Aortic smooth muscle cell (primary cell): ENCODE measurements around the gene TAS2R40. TPM values are rescaled to one million over a fixed set of nuclear protein-coding genes. Genes with fewer than 3 reads are reported as not detected.

Experiments used
- total RNA-seq: library from RNA; depleted of rRNA; stranded (reverse); fragments of >200 nt; gene quantifications from 2 replicates; pipeline ENCODE4 v1.2.3, GENCODE V29; 2014

TAS2R40 gene
- not detected in 2 replicates for total RNA-seq

GRCh38 chr7:143221737-143222136, at the start of gene TAS2R40:
TAS2R40 (plus strand) TSS chr7:143222037; CDS start chr7:143222079, 42 bp downstream.

DNA sequence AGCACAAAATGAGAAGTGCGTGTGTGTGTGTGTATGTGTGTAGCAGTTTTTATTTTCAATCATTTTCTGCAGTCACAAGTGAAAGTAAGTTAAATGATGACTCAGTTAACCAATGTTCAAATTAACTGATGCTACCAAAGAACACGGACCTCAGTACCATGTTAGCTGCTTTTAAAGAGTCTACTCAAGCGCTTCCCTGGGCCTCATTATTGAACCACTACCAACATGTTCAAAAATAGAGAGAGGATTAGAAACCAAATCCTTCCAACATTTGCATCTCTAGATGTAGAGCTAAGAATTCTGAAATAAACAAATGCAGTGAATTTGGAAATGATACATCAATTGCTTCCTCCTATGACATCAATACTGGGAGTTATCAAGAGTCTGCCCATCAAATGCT, 38.8 kb upstream of the TAS2R40 start, which contains the start of gene TAS2R39:
TAS2R39 (plus strand) TSS at position 396 of the 400 bp plus-strand sequence; CDS start at position 396, 0 bp downstream.

GRCh38 chr7:143263266-143264195, 41.7 kb downstream of the TAS2R40 start, which contains the start of gene GSTK1:
GSTK1 (plus strand) TSS chr7:143263441; CDS start chr7:143263514, 73 bp downstream.

Other genes with a start within 250 kb of the TAS2R40 start
- gene OR9A2, start 194.9 kb upstream of the TAS2R40 start, total RNA-seq: not detected in 2 replicates
- not detected in 2 replicates for gene OR6V1, start 169.7 kb upstream of the TAS2R40 start, total RNA-seq
- not detected in 2 replicates for gene PIP, start 90.0 kb upstream of the TAS2R40 start, total RNA-seq
- gene TAS2R39, start 38.6 kb upstream of the TAS2R40 start, total RNA-seq: not detected in 2 replicates
- 83.1 and 87.4 TPM in 2 replicates for gene GSTK1, start 41.4 kb downstream of the TAS2R40 start, total RNA-seq
- not detected in 2 replicates for gene TMEM139, start 62.9 kb downstream of the TAS2R40 start, total RNA-seq
- 15.3 and 15.6 TPM in 2 replicates for gene CASP2, start 66.3 kb downstream of the TAS2R40 start, total RNA-seq
- not detected in 2 replicates for gene CLCN1, start 94.1 kb downstream of the TAS2R40 start, total RNA-seq
- gene FAM131B, start 140.7 kb downstream of the TAS2R40 start, total RNA-seq: 1.6 and 2.0 TPM in 2 replicates
- gene ZYX, start 159.3 kb downstream of the TAS2R40 start, total RNA-seq: 17.2 and 41.5 TPM in 2 replicates
- not detected in 2 replicates for gene EPHA1, start 186.8 kb downstream of the TAS2R40 start, total RNA-seq
- gene TAS2R60, start 221.4 kb downstream of the TAS2R40 start, total RNA-seq: not detected in 2 replicates